Kidney (tissue), 14 donors: Measurements from ENCODE around the gene BDNF. TPM values are rescaled to one million over a fixed set of nuclear protein-coding genes. Genes with fewer than 3 reads are reported as not detected.

Source experiments
- DNase-seq, 5 donors: peaks; one replicate each; pipeline ENCODE4 v3.0.0-alpha.2; 2013 to 2020
- FAIRE-seq: peaks from 2 replicates; lab custom pipeline; 2012; peaks lifted over from hg19 to GRCh38; lab: Jason Lieb, UNC
- H3K27ac ChIP-seq, 2 donors: one replicate each; pipeline ENCODE4 v1.7.0; 2013; ENCODE audit warnings: low read depth in 2 of 2, low read length in 2 of 2, inconsistent platforms in 1 of 2
- H3K27me3 ChIP-seq: one replicate; pipeline ENCODE4 v1.7.1; 2013; ENCODE audit warnings: low read length, inconsistent platforms; ENCODE audit not compliant: control insufficient read depth, insufficient read depth
- H3K36me3 ChIP-seq, 3 donors: one replicate each; pipeline versions ENCODE4 v1.7.0 to v1.7.1; 2013; ENCODE audit warnings: low read length in 3 of 3, control low read depth in 1 of 3, inconsistent platforms in 1 of 3; ENCODE audit not compliant: insufficient read depth in 3 of 3, control insufficient read depth in 2 of 3
- H3K4me1 ChIP-seq, 3 donors: one replicate each; pipeline versions ENCODE4 v1.7.0 to v1.7.1; 2013; ENCODE audit warnings: low read length in 3 of 3, inconsistent platforms in 1 of 3, low read depth in 1 of 3; ENCODE audit not compliant: control insufficient read depth in 2 of 3, insufficient read depth in 2 of 3
- H3K4me3 ChIP-seq, 3 donors: one replicate each; pipeline versions ENCODE4 v1.7.0 to v1.8.1; 2013; ENCODE audit warnings: low read length in 3 of 3, control low read depth in 1 of 3, inconsistent platforms in 1 of 3
- H3K9ac ChIP-seq, 3 donors: one replicate each; pipeline versions ENCODE4 v1.7.0 to v1.7.1; 2013; ENCODE audit warnings: low read length in 3 of 3, control low read depth in 1 of 3, inconsistent platforms in 1 of 3
- H3K9me3 ChIP-seq, 3 donors: one replicate each; pipeline versions ENCODE4 v1.7.0 to v1.7.1; 2013; ENCODE audit warnings: low read length in 3 of 3, control low read depth in 1 of 3, inconsistent platforms in 1 of 3; ENCODE audit not compliant: control insufficient read depth in 2 of 3, insufficient read depth in 1 of 3
- intact Hi-C: fragments of 100-400 bp; cut with DNase I; formaldehyde crosslinking; loops from one replicate; pipeline ENCODE4 v1.11.1; 2022
- polyA plus RNA-seq: library from polyadenylated mRNA; stranded (reverse); fragments of 350-450 nt; fragmentation: Illumina TruSeq; extraction: RNeasy Lipid Tissue Mini Kit (QIAGEN cat#74804); gene quantifications from one replicate; pipeline ENCODE4 v1.2.3, GENCODE V29; 2014; ENCODE audit warnings: low read depth, low replicate concordance; ENCODE audit not compliant: insufficient read depth
- total RNA-seq: library from RNA; stranded (reverse); fragmentation: NEBNext Ultra II Directional; extraction: Animal tissue kit (Norgen Biotek cat#: 25700); gene quantifications from one replicate; pipeline ENCODE4 v1.2.1, GENCODE V29; 2021
- TF ChIP-seq, protein P1 (sequence below): IDR thresholded peaks from 3 replicates; pipeline ENCODE4 v1.5.1; 2012; ENCODE audit warnings: mild to moderate bottlenecking, moderate library complexity, borderline replicate concordance; ENCODE audit not compliant: insufficient read depth; ENCODE audit errors: extremely low read depth
- donor health status: control.
- donor health status: control.
- donor health status: control.
- donor health status: control.
- donor health status: control.
- donor health status: DM: yes; HTN: yes; CAD: no.
- donor health status: Normal renal cell carcinoma (clear cell type).

The BDNF gene
- total and polyA plus RNA-seq, 2 donors from 2014 or later, result 0.19 to 0.31 TPM

DNA sequence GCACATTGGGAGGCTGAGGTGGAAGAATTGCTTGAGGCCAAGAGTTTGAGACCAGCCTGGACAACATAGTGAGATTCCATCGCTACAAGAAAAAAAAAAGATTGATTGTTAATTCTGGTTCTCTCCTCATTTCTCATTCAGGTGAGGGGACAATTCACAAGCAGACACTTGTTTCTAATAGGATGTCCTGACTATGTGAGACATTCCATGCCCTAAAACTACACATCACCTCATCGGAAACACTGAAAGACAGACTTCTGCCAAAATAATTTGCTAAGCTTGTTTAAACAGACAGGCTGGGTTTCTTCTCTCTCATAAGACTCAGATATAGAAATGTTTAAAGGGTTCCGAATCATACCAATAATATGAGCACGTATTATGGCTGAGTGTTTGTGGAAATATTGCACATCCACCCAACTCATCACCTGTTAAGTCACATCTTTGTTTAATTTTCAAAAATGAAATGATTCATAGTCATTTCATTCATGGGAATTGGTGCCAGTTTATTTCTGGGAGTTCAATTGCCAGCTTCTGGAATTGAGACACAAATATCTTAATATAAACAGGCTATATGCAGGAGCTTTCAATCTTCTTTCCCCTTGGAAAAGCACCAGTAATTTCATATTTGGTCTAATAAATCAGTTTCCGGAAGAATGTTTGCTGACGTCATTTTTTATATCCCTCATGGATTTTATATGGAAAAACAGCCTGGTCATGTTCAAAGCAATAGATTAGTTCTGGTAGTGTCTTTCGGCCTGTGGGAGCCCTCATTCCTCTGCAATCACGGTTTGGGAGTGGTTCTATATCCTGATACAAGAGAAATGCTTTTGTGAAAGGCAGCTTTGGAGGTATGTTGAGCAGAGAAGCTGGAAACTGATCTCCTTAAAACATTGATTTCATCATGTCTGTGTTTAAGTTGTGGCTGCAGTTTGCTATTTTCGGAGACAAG, 87.0 kb downstream of the BDNF start:
- TF ChIP-seq, protein P1, sequence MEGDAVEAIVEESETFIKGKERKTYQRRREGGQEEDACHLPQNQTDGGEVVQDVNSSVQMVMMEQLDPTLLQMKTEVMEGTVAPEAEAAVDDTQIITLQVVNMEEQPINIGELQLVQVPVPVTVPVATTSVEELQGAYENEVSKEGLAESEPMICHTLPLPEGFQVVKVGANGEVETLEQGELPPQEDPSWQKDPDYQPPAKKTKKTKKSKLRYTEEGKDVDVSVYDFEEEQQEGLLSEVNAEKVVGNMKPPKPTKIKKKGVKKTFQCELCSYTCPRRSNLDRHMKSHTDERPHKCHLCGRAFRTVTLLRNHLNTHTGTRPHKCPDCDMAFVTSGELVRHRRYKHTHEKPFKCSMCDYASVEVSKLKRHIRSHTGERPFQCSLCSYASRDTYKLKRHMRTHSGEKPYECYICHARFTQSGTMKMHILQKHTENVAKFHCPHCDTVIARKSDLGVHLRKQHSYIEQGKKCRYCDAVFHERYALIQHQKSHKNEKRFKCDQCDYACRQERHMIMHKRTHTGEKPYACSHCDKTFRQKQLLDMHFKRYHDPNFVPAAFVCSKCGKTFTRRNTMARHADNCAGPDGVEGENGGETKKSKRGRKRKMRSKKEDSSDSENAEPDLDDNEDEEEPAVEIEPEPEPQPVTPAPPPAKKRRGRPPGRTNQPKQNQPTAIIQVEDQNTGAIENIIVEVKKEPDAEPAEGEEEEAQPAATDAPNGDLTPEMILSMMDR, result no peak
- H3K4me3 ChIP-seq, result no peak overlapping the region
- DNase-seq (no peak), FAIRE-seq (no peak)
- no peaks in the 10 kb centered on the region for H3K4me1 ChIP-seq
- H3K9ac ChIP-seq, result no peak overlapping the region
- intact Hi-C loops, result no loop called here
- no peaks in the 10 kb centered on the region for H3K27me3 ChIP-seq
- no peaks in the 10 kb centered on the region for H3K36me3 ChIP-seq
- H3K9me3 ChIP-seq, result no peaks in the 10 kb centered on the region
- H3K27ac ChIP-seq, result no peak overlapping the region

DNA sequence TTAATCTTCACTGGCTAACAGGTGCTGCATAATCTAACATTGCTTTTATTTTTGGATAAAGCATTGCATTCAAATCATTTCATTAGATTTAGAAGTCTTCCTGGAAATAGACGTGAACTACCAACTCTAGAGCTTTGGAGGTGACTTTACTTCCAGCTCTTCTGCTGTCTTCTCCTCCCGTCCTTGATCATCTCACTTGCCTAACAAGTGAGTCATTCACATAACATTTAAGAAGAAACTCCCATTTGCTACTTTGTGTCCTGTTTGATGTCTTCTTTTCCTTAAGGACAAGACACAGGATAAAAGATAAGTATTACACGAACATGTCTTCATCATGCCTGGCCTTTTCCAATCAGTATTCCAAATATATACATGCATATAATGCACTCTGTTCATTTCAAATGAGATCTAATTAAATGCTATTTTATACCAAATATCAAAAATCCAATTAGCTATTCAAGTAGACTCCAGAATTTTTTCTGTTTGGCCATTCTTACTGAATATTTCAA, 88.3 kb downstream of the BDNF start:
- no peak for DNase-seq
- H3K9ac ChIP-seq, result no peak overlapping the region
- H3K9me3 ChIP-seq, result no peaks in the 10 kb centered on the region
- H3K27ac ChIP-seq, result no peak overlapping the region
- no peak for FAIRE-seq
- no peaks in the 10 kb centered on the region for H3K4me1 ChIP-seq
- H3K4me3 ChIP-seq, result no peak overlapping the region
- TF ChIP-seq, protein P1, result no peak
- H3K27me3 ChIP-seq, result no peaks in the 10 kb centered on the region
- intact Hi-C loops, result no loop called here
- H3K36me3 ChIP-seq, result no peaks in the 10 kb centered on the region

DNA sequence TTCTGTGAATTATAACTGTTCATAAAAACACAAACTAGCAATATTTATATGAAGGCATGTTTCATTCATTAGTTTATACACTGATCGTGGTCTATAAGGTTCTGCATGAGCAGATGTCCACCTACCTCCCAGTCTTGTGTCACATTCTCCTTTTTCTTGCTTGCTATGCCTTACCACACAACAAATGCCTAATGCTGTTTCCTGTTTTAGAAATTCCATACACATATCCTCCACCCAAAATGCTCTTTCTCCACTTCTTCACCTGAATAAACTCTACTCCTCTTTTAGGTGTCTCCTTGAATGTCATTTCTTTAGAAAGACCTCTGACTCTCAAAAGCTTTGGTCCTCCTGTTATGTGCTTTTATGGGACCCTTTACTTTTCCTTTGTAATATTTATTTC, 88.9 kb downstream of the BDNF start:
- Histone ChIP-seq H3K27ac (no peak overlapping the region), H3K4me3 (no peak overlapping the region), H3K36me3 (no peaks in the 10 kb centered on the region), H3K9ac (no peak overlapping the region), H3K27me3 (no peaks in the 10 kb centered on the region), H3K9me3 (no peaks in the 10 kb centered on the region), H3K4me1 (no peaks in the 10 kb centered on the region)
- DNase-seq (no peak), FAIRE-seq (no peak)
- intact Hi-C loops, result no loop called here
- TF ChIP-seq, protein P1, result no peak
